ENCODE measurements around the gene CLEC16A.
A peak's percentile ranks its signal among the peaks of the same experiment; 100 is the strongest.

Gene CLEC16A

DNA sequence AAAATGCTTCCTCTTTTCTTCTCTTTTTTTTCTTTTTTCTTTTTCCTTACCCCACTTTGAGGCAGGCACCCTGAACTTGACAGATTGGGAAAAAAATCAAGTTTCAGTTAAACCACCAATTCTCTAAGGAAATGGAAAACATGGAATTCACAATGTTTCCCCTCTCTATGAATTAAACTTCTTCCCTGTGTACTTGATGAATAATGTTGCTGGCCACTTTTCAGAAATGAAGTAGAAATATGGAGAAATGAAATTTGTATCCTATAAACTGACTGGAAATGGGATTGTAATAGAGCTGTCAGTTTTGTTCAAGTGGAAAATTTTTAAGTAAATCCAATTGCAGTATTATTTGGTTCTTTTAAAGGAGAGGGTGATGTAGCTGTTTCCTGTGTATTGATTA lies 129.8 kb downstream of the CLEC16A start:
- DNase-seq (ENCODE audit: insufficient read length, low spot score), result no peak
- no peak for FAIRE-seq

GRCh38 chr16:11075163-11075562 lies 130.8 kb downstream of the CLEC16A start:
- FAIRE-seq, result no peak
- DNase-seq (ENCODE audit: insufficient read length, low spot score), result no peak

DNA sequence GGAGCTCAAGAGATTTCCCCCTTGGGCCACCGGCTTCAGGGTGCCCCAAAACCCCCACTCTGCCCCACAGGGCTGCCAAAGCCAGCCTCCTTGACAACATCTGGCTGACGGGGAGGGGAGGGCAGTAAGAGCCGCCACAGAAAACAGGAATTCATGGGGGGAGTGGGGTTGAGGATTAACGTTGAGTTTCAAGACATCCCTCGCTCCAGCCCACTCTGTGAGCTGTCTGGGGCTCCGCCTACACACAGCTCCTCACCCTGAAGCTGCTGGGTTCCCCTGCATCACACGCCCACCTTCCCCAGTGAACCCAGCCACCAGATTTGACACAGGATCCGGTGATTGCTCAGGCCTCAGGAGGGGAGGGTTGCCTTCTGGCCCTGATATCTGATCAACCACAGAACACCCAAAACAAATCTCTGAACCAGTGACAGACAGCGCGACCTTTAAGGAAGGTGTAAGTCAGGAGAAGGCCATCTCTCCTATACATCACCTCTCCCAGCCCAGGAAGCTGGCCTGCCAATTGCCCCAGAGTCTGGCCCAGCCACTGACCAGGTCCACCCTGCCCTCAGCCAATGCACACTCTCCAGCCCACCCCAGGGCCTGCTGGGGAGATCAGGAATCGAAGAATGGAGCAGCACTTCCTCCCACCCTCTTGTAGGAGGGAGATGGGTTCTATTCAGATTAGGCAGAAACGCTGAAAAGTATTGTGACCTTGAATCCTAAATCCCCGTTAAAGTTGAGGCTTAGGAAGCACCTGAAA lies 132.1 kb downstream of the CLEC16A start:
- DNase-seq (ENCODE audit: insufficient read length, low spot score) (no peak), FAIRE-seq (no peak)

- DNase-seq (ENCODE audit: insufficient read length, low spot score), result no peak
- FAIRE-seq, result no peak
These were observed 134.6 kb downstream of the CLEC16A start for GRCh38 chr16:11078812-11079459.

GRCh38 chr16:11079652-11080187 lies 135.4 kb downstream of the CLEC16A start:
- DNase-seq (ENCODE audit: insufficient read length, low spot score) (peak; percentile 40), FAIRE-seq (no peak)

GRCh38 chr16:11080327-11080967 lies 136.1 kb downstream of the CLEC16A start:
- DNase-seq (ENCODE audit: insufficient read length, low spot score) (no peak), FAIRE-seq (no peak)

- DNase-seq (ENCODE audit: insufficient read length, low spot score), result no peak
- no peak for FAIRE-seq
These were observed 136.8 kb downstream of the CLEC16A start for GRCh38 chr16:11080999-11081630.

DNA sequence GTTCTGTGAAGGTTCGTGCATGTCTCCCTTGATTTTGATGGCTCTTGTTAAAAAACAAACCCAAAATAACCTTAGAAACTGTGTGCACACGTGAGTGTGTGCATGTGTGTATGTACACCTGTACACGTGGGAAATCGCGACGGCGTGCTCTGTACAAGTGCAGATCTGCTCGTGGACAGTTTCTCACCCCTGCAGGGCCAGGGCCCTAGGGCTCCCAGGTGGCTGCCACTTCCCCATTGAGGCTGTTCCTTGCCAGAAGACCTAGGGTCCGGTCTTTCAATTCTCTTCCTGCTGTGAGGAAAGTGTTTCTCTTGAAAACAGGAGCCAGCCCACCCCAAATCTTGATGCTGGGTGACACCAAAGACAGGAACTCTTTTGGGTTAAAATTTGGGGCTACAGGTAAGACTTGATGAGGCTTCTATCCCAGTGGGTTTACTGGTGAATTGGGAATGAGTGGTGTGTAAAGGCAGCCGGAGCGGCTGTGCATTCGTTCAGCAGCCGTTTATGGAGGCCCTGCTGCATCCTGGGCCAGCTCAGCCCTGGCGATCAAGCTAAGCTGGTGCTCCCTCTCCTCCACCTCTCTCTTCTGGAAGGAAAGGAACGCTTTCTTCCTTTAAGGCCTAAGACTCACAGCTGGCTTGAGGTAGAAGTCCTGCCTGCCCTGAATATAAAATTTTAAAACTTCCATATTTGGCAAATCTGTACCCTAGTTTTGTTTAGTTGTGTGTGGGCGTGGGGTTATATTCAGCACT lies 137.9 kb downstream of the CLEC16A start:
- DNase-seq (ENCODE audit: insufficient read length, low spot score), result no peak
- FAIRE-seq, result no peak

DNA sequence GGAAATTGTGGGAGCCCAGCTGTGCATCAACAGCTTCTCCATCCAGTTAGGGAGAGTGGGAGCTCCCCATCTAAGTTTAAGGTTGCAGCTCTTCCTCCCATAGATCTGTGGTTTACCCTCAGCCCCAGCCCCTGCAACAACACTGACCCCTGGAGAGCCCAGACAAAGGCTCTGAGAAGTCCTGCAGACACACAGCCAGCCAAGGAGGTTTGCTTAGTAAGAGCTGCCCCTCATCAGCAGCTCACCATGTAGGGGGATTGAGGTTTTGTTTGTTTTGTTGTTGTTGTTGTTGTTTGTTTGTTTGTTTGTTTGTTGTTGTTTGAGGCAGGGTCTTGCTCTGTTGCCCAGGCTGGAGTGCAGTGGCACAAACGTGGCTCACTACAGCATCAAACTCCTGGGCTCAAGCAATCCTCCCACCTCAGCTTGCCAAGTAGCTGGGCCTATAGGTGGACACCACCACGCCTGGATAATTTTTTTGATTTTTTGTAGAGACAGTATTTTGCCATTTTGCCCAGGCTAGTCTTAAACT lies 138.6 kb downstream of the CLEC16A start:
- FAIRE-seq (no peak), DNase-seq (ENCODE audit: insufficient read length, low spot score) (no peak)

- FAIRE-seq (peak; percentile 23), DNase-seq (ENCODE audit: insufficient read length, low spot score) (peak; percentile 48)
These were observed 140.1 kb downstream of the CLEC16A start for GRCh38 chr16:11084484-11084875.

DNA sequence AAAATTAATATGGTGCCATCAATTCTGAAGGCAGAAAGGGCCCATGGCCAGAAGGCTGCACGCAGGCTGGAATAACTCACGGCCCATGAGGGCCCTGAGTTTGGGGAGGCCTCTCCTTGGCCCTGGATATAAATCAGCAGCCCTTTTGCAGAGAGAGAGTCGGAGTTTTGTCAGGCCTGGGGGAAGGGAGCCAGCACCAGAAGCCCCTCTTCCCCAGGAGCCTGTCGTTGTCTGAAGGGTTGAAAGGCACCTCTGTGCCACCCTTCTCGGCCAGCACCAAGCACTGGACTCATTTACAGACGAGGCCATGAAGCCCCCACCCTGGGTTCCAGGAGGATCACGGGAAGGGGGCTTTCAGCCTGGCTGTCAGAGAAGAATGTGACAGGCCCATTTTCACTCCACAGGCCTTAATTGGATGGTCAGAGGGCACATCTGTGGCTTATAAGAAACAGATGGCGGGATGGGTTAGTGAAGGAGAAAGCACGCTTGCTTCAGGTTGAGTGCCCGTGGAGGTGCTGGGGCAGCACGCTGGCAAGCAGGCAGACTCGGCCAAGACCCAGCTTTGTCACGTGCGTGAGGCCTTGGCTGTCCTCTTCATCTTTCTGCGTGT lies 140.6 kb downstream of the CLEC16A start:
- DNase-seq (ENCODE audit: insufficient read length, low spot score) (no peak), FAIRE-seq (no peak)

GRCh38 chr16:11085916-11086315 lies 141.6 kb downstream of the CLEC16A start:
- FAIRE-seq, result no peak

DNA sequence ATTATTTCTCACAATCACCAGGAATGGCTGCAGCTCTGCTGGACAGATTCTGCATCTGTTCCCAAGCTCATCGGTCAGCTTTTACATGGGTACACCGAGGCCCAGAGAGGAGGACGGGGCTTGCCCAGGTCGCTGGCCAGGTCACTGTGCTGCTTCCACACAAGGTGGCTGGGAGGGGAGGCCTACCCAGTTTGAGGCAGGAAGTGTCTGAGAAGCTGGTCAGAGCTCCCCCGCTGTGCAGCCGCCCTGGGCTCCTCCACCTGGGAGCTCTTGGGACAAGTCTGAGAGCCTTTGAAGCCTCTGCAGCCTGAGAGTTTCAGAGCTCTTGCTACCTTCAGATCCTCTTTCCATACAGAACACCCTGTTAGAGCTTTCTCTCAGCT lies 143.3 kb downstream of the CLEC16A start:
- no peak for FAIRE-seq
- DNase-seq (ENCODE audit: insufficient read length, low spot score), result no peak

More at GRCh38 chr16:11085916-11086315, 141.6 kb downstream of the CLEC16A start:
- DNase-seq (ENCODE audit: insufficient read length, low spot score), result no peak

GRCh38 chr16:11088074-11088730 lies 143.8 kb downstream of the CLEC16A start:
- no peak for DNase-seq (ENCODE audit: insufficient read length, low spot score)
- no peak for FAIRE-seq

GRCh38 chr16:11088831-11089230 lies 144.5 kb downstream of the CLEC16A start:
- FAIRE-seq (no peak), DNase-seq (ENCODE audit: insufficient read length, low spot score) (no peak)

DNA sequence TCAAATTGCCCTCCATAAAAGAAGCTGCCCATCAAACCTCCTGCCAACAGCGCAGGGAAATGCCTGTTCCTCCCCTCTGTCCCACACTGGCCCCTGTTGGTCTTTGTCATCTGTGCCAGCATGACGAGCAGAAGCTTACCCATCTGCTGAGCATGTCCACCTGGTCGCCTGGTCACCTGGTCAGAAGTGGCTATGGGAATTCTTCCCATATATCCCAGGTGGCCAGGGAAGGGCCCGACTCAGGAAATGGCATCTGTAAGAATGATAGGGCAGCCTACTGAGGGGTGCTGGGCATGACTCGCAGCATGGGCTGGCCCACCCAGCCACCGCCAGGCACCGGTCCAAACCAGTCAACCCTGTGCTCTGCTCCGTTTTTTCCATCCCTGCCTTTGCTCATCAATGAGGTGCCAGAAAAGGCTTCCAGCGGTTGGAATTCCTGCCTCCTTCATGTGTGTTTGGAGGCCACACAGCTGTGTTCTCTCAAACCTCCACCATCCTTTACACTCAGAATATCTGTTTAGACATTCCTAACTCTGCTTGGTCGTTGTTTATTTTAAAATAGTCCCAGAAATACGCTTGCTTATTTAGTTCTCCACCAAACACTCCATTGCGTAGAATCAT lies 145.2 kb downstream of the CLEC16A start:
- DNase-seq (ENCODE audit: insufficient read length, low spot score), result no peak
- no peak for FAIRE-seq

- FAIRE-seq (no peak), DNase-seq (ENCODE audit: insufficient read length, low spot score) (no peak)
These were observed 145.9 kb downstream of the CLEC16A start for GRCh38 chr16:11090232-11090631.

DNA sequence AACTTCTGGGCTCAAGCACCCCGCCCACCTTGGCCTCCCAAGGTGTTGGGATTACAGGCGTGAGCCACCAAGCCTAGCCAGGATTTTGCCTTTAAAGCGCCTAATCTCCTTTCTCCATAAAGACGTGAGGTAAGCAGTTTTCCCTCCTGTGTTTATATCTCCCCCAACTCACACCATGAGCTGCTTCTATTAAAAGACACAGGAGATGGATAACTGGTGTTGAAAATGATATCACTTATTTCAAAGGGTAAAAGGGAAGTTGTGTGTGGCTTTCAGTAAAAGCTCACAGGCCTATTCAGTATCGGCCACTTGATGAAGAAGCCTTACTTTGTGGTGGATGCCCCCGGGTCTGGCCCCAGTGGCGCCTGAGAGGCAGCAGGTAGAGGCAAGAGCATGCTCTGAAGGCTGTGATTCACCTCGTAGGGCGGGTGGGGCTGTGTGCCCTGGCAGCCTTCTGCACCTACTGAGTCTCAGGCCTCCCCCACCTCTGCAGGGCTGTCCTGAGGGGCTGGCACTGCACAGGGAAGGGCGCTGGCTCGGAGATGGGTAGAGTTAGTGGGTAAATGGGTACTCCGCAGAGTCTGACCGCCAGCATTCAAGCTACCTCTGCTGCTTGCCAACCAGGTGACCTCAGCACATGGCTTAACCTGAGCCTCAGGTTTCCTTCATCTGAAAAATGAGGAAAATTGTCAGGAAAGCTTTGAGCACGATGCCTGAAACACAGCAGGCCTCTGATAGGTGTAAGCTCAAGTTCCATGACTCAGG lies 146.8 kb downstream of the CLEC16A start:
- DNase-seq (ENCODE audit: insufficient read length, low spot score), result no peak
- FAIRE-seq, result no peak
